AG04450 (cell line): Measurements from ENCODE around the gene SPTBN5. TPM values are rescaled to one million over a fixed set of nuclear protein-coding genes. Genes with fewer than 3 reads are reported as not detected.

Experiments used
- CTCF ChIA-PET: fragments of 300-600, 350-600 bp; formaldehyde crosslinking; extraction: SDS; loops from one replicate; lab custom pipeline; 2022; ENCODE audit warnings: antibody characterized with exemption, inconsistent platforms; lab: Charles Lee
- POLR2A ChIA-PET: fragments of 350-600 bp; formaldehyde crosslinking; extraction: SDS; loops from one replicate; lab custom pipeline; 2021; ENCODE audit warnings: antibody characterized with exemption, inconsistent platforms; lab: Yijun Ruan, JAX
- DNase-seq: peaks from one replicate; pipeline ENCODE4 v3.0.0-alpha.2; 2011; ENCODE audit warnings: low read depth, low spot score
- H3K27ac ChIP-seq: one replicate; pipeline ENCODE4 v1.5.1; 2012; ENCODE audit warnings: low read depth, low read length, control low read depth
- H3K27me3 ChIP-seq: one replicate; pipeline ENCODE4 v1.6.0; 2012; ENCODE audit warnings: low read length; ENCODE audit not compliant: control insufficient read depth, insufficient read depth
- H3K4me3 ChIP-seq: 2 replicates; pipeline ENCODE4 v1.5.1; 2011; ENCODE audit warnings: mild to moderate bottlenecking, low read depth, low read length, control low read depth
- H3K9me3 ChIP-seq: 2 replicates; pipeline ENCODE4 v1.5.1; 2012; ENCODE audit warnings: low read length; ENCODE audit not compliant: control insufficient read depth, insufficient read depth
- CTCF ChIP-seq: IDR thresholded peaks from 2 replicates; pipeline ENCODE4 v1.5.1; 2011; ENCODE audit warnings: low read depth, low read length, control low read depth, inconsistent platforms
- polyA plus RNA-seq: library from polyadenylated mRNA; depleted of rRNA; stranded (reverse); fragments of >200 nt; gene quantifications from 2 replicates; pipeline ENCODE4 v1.2.3, GENCODE V29; 2011

Gene SPTBN5
- polyA plus RNA-seq, 1 experiment: 0.14 TPM

GRCh38 chr15:41806291-41807181, 87.3 kb downstream of the SPTBN5 start:
- Histone ChIP-seq H3K27me3 (no peaks in the 10 kb centered on the region), H3K4me3 (no peak overlapping the region), H3K9me3 (no peaks in the 10 kb centered on the region), H3K27ac (no peak overlapping the region)
- ChIA-PET CTCF (interaction anchor here (15.8 kb wide), 1 partner anchor 29 kb away, joined by 362 read pairs; the partner anchor contains the start of gene MAPKBP1), POLR2A (no interaction called here)
- DNase-seq: no peak
- TF ChIP-seq CTCF: no peak

DNA sequence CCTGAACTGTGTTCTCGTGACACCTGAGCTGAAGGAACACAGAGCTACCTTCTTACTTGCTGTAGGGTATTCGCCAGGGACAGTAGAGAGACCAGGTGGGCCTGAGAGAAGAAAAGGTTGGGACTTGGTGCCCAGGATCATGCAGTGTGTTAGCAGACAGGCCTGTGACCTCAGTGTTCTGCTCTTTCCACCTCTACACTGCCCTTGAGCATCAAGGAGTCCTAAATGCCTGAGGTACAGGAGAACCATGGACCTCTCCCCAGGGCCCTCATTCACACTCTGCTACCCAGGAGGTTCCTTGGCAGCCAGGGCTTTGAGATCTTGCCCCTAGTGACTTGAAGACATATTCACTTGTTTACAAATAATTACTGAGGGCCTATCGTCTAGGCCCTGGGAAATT, 88.1 kb downstream of the SPTBN5 start:
- H3K9me3 ChIP-seq: no peaks in the 10 kb centered on the region
- ChIA-PET CTCF (interaction anchor here (15.8 kb wide), 1 partner anchor 29 kb away, joined by 362 read pairs; the partner anchor contains the start of gene MAPKBP1), POLR2A (no interaction called here)
- H3K4me3 ChIP-seq: no peak overlapping the region
- H3K27me3 ChIP-seq: no peaks in the 10 kb centered on the region
- TF ChIP-seq CTCF: no peak
- no peak for DNase-seq
- H3K27ac ChIP-seq: no peak overlapping the region

- TF ChIP-seq CTCF: no peak
- DNase-seq: no peak
Measured at GRCh38 chr15:41804916-41805666, 88.8 kb downstream of the SPTBN5 start.

GRCh38 chr15:41804361-41804760, 89.5 kb downstream of the SPTBN5 start:
- no peak for DNase-seq
- Histone ChIP-seq H3K4me3 (no peak overlapping the region), H3K27ac (no peak overlapping the region), H3K9me3 (no peaks in the 10 kb centered on the region), H3K27me3 (no peaks in the 10 kb centered on the region)
- ChIA-PET POLR2A (no interaction called here), CTCF (interaction anchor here (15.8 kb wide), 1 partner anchor 27 kb away, joined by 362 read pairs; the partner anchor contains the start of gene MAPKBP1)
- no peak for TF ChIP-seq CTCF

More at GRCh38 chr15:41804916-41805666, 88.8 kb downstream of the SPTBN5 start:
- no peak overlapping the region for H3K4me3 ChIP-seq
- POLR2A ChIA-PET: no interaction called here
- CTCF ChIA-PET: interaction anchor here (15.8 kb wide), 1 partner anchor 28 kb away, joined by 362 read pairs; the partner anchor contains the start of gene MAPKBP1
- H3K27me3 ChIP-seq: no peaks in the 10 kb centered on the region
- no peak overlapping the region for H3K27ac ChIP-seq
- no peaks in the 10 kb centered on the region for H3K9me3 ChIP-seq
